KG1 (cell line): ENCODE measurements around the gene ZNF283.

Source experiments
- DNase-seq: peaks from one replicate; lab custom pipeline; 2025; lab: John Stamatoyannopoulos, UW

ZNF283 gene

GRCh38 chr19:43826787-43827754 lies at the start of gene ZNF283:
Gene ZNF283, plus strand, starts transcription at chr19:43827321. Its CDS starts 6,184 bp downstream, at chr19:43833505.
- peak; percentile 72 for DNase-seq

DNA sequence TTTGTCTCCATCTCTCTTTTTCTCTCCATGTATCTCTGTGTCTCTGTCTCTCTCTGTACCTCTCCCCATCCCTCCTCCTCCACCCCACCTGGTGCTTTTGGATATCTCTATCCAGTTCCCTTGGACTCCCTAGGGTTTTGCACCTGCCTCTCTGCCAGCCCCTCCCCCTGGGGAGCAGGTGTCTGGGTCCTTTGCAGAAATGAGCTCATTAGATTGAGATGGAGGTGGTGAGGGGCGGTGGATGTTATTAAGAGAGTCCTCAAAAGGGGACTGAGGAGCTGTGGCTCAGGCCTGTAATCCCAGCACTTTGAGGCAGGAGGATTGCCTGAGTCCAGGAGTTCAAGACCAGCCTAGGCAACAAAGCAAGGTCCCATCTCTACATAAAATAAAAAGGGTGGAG lies 48.5 kb upstream of the ZNF283 start:
- DNase-seq: no peak

DNA sequence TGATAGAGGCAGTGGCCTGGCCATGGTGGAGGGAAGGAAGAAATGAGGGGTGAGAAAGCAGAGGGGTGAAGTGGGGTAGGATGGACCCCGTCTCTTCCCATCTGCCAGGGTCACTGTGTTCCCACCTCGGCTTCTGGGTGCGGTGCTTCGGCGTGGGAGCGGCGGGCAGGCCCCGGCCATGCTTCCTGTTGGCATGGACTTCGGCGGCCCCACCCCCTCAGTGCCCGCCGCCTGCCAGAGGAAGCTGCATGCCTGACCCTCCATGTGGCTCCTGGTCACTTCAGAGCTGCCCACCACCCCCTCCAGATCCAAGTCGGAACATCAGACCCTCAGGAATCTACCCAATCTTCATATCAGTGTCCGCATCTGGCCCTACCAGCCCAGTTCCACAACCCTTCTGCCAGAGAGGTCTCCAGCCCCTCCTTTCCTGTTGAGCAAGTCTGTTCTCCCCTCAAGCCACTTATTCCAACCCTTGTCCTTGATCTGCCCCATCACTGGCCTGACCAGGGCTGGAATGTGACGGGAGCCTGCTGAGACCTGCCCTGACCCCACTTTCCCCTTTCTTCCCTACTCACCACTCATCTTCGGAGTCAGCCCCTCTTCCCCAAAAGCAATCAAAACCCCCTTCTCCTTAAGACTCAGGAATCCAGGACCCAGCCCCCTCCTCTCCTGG lies 47.8 kb upstream of the ZNF283 start:
- DNase-seq: no peak

GRCh38 chr19:43779820-43780219 lies 47.3 kb upstream of the ZNF283 start:
- DNase-seq: peak; percentile 54

GRCh38 chr19:43780706-43781525 lies 46.2 kb upstream of the ZNF283 start, which contains the start of gene KCNN4:
Gene KCNN4, minus strand, starts transcription at chr19:43780973. Its CDS starts 112 bp downstream, at chr19:43780861.
- DNase-seq: peak; percentile 59

- DNase-seq: no peak
Measured at GRCh38 chr19:43781630-43782310, 45.4 kb upstream of the ZNF283 start.

GRCh38 chr19:43782311-43782660 lies 44.8 kb upstream of the ZNF283 start:
- DNase-seq: no peak

GRCh38 chr19:43782689-43783231 lies 44.4 kb upstream of the ZNF283 start:
- DNase-seq: no peak

DNA sequence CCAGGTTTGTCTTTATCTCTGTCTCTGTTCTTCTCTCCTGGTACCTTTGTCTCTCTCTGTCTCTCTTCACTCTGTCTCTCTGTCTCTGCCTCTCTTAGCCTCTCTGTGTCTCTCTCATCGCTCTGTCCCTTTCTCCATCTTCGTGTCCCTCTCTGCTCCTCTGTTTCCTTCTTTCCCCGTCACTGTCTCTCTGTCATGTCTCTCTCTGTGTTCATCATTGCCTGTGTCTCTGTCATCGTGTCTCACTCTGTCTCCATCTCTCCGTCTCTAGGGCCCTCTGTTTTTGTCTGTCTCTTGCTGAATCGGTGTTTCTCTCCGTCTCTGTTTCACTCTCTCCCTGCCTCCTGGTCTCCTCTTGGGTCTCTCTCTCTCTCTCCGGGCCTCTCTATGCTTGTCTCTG lies 43.5 kb upstream of the ZNF283 start:
- DNase-seq: no peak

DNA sequence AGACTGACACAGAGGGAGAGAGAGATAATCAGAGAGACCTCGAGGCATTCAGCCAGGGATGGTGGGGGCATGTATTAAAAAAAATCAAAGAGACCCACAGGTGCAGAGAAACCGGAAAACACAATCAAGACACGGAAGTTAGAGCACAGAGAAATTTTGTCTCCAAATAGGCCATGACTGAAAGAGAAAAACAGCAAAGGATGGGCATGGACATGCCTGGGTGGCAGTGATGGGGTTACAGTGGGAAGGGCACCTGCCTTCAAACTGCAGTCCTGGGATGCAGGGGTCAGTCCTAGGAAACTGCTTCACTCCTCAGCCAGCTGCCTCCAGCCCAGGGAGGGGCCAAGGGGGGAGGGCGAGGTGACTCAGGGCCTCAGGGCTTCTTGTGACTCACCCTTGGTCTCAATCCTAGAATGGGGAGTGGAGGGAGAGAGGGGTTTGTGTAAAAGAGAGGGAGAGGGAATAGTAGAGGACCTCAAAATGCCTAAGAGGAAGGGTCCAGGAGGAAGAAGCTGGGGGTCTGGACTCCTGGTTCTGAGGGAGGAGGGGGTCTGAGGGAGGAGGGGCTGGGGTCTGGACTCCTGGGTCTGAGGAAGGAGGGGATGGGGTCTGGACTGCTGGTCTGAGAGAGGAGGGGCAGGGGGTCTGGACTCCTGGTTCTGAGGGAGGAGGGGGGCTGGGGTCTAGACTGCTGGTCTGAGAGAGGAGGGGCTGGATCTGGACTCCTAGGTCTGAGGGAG lies 42.7 kb upstream of the ZNF283 start:
- DNase-seq: no peak

GRCh38 chr19:43784981-43785808 lies 41.9 kb upstream of the ZNF283 start:
- DNase-seq: peak; percentile 88

DNA sequence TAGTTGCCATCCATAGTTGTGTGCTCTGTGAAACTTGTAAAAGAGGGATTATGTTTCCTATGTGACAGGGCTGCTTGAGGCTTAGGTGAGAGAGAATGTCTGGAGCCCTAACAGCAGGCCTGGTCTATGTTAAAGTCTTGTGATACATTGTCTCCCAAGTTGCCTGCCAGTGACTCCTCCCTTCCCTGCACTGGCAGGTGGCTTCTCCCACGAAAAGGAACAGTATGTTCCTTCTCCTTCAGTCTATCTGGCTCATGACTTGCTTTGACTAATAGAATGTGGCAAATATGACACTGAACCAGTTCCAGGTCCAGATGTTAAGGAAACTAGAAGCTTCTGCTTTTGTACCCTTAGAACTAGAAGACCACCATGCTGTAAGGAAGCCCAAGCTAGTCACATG lies 40.5 kb upstream of the ZNF283 start:
- DNase-seq: no peak

DNA sequence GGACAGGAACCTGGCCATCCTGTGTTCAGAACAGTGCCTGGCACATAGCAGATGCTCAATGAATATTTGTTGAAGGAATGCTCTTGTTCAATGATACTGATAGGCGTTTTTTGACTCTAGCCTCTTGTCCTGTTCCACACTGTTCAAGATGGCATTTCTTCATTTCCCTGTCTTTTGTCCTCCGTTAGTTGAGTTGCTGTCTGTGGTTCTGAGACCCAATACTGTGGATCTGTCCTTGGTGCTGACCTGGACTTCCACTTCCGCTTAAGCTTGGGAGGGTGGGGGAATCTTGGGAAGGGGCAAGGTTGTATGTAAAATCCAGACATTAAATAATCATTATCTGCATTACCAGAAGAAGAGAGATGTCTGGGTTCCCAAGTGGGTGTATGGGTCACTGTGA lies 38.1 kb upstream of the ZNF283 start:
- peak; percentile 34 for DNase-seq

GRCh38 chr19:43790587-43790986 lies 36.5 kb upstream of the ZNF283 start:
- DNase-seq: no peak

DNA sequence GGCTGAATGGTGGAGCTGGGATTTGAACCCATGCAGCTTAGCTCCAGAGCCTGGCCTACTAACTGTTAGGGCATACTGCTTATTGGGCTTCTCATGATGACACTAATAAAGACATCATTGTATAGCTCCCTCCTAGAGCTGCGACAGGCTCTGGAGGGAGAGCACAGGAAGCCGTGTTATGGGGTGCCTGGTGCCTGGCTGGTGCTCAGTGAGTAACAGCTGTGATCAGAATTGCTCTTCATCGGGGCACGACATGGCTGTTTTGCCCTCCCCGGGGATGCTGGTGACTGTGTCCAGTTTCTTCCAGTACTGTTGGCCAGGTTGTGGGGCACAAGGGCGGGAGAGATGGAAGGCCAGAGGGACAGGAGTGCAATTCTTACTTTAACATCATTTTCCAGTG lies 30.0 kb upstream of the ZNF283 start:
- no peak for DNase-seq

DNA sequence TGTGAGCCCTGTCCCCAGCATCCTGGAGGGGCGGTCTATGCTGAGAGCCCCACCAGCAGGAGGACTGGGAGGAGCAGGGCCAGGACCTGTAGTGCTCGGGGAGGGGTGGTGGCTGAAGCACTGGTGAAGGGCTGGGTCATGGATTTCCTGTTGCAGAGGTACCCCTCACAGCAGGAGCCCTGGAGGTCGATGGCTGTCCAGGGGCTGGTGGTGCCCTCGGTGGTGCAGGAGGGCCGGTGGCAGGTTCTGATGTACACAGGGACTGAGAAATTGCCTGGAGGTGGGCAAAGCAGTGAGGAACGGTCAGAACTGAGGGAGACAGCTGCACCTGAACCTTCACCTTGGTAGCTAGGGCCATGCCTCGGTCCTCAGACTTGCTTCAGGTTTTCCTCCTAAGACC lies 29.6 kb upstream of the ZNF283 start:
- DNase-seq: no peak

GRCh38 chr19:43798026-43798545 lies 29.0 kb upstream of the ZNF283 start:
- no peak for DNase-seq

DNA sequence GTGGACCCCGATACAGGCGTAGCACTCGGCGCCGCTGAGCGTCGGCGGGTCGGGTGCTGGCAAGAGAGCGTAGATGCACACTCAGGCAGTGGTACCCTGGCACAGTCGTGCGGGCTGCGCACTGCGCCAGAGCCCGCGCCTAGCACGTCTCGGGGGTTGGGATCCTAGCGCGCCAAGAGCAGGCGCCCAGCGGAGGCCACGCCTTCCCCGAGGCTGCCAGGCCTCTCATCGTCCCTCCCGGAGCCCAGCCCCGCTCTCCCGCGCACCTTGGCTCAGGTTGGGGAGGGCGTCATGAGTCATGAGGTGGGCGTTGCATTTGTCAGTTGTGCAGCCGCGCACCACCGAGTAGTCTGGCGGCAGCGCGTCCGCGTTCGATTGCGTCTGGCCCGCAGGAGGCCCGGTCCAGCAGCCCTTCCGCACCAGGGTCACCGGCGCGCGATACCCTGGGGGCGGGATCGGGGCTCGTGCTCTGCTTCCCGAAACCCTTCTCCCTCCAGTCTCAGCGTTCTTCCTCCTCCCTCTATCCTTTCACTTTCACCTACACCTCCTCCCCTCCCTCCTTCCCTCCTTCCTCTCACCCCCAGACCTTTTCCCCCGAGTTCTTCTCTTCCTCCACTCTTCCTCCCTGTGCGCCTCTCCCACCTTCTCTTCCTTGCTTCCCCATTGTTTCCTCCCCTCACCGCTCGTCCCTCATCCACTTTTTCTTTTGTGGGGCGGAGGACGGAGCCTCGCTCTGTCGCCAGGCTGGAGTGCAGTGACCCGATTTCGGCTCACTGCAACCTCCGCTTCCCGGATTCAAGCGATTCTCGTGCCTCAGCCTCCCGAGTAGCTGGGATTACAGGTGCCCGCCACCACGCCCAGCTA lies 28.3 kb upstream of the ZNF283 start:
- no peak for DNase-seq
